ENCODE results near the gene ZBTB22. TPM values are rescaled to one million over a fixed set of nuclear protein-coding genes. Genes with fewer than 3 reads are reported as not detected.
A peak's percentile ranks its signal among the peaks of the same experiment; 100 is the strongest.

The ZBTB22 gene
- total RNA-seq, 4 donors from 2014 or later: 8.5 to 17.5 (median 14.8) TPM

DNA sequence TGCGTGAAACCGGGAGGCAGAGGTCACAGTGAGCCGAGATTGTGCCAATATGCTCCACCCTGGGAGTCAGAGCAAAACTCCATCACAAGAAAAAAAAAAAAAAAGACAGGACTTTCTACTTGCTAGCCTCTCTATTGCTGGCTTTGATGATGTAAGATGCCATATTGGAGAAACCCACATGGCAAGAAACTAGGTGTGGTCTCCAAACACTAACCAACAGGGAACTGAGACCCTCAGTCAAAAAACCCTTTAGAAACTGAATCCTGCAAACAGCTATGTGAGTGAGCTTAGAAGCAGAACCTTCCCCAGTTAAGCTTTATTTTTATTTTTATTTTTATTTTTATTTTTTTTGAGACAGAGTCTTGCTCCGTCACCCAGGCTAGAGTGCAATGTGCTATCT is 18.4 kb upstream of the ZBTB22 start:
- no peaks in the 10 kb centered on the region for H3K27me3 ChIP-seq
- no peak for DNase-seq
- TF ChIP-seq POLR2A (IDR thresholded peaks at IDR 0.05): no peak
- TF ChIP-seq, protein P1, sequence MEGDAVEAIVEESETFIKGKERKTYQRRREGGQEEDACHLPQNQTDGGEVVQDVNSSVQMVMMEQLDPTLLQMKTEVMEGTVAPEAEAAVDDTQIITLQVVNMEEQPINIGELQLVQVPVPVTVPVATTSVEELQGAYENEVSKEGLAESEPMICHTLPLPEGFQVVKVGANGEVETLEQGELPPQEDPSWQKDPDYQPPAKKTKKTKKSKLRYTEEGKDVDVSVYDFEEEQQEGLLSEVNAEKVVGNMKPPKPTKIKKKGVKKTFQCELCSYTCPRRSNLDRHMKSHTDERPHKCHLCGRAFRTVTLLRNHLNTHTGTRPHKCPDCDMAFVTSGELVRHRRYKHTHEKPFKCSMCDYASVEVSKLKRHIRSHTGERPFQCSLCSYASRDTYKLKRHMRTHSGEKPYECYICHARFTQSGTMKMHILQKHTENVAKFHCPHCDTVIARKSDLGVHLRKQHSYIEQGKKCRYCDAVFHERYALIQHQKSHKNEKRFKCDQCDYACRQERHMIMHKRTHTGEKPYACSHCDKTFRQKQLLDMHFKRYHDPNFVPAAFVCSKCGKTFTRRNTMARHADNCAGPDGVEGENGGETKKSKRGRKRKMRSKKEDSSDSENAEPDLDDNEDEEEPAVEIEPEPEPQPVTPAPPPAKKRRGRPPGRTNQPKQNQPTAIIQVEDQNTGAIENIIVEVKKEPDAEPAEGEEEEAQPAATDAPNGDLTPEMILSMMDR (IDR thresholded peaks at IDR 0.05): no peak
- no peaks in the 10 kb centered on the region for H3K9me3 ChIP-seq
- intact Hi-C loops (cut with DNase I): no loop called here
- 67 to 81% methylated on average over 4 of the region's 4 CpGs for WGBS, 2 donors
- no peaks in the 10 kb centered on the region for H3K36me3 ChIP-seq
- H3K27ac ChIP-seq: no peak overlapping the region
- no peak overlapping the region for H3K4me3 ChIP-seq
- H3K4me1 ChIP-seq: no peaks in the 10 kb centered on the region

DNA sequence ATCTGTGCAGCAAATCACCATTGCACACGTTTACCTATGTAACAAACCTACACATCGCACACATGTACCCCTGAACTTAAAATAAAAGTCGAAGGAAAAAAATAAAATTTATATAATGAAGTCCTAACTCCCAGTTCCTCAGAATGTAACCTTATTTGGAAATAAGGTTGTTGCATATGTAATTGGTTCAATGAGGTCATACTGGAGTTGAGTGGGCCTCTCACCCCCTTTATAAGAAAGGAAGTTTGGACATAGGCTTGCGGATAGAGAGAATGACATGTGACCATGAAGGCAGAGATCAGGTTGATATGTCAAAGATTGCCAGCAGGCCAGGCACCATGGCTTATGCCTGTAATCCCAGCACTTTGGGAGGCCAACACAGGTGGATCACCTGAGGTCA is 16.1 kb upstream of the ZBTB22 start:
- H3K4me3 ChIP-seq: no peak overlapping the region
- no peaks in the 10 kb centered on the region for H3K9me3 ChIP-seq
- TF ChIP-seq, protein P1 (IDR thresholded peaks at IDR 0.05): no peak
- TF ChIP-seq POLR2A (IDR thresholded peaks at IDR 0.05): no peak
- no peaks in the 10 kb centered on the region for H3K4me1 ChIP-seq
- H3K36me3 ChIP-seq: no peaks in the 10 kb centered on the region
- DNase-seq: no peak
- no peaks in the 10 kb centered on the region for H3K27me3 ChIP-seq
- intact Hi-C loops (cut with DNase I): no loop called here
- H3K27ac ChIP-seq: no peak overlapping the region
- WGBS, 2 donors: 85 to 93% methylated on average over 4 of the region's 4 CpGs

DNA sequence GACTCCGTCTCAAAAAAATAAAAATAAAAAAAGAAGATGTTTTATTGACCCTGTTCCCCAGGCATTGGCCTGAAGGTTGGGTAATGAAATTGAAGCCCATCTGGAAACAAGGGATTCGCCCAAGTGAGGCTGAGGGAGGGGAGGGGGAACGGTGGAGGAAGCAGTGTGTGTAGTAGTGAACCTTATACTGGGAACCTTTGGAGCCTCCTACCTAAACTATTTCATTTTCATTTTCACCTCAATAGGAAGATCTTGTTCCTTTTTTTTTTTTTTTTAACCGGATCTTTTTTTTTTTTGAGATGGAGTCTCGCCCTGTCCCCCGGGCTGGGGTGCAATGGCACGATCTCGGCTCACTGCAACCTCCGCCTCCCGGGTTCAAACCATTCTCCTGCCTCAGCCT is 13.2 kb upstream of the ZBTB22 start:
- Histone ChIP-seq H3K4me3 (no peak overlapping the region), H3K9me3 (no peaks in the 10 kb centered on the region), H3K36me3 (no peaks in the 10 kb centered on the region), H3K27ac (no peak overlapping the region), H3K4me1 (no peaks in the 10 kb centered on the region), H3K27me3 (no peaks in the 10 kb centered on the region)
- no peak for DNase-seq
- TF ChIP-seq POLR2A (IDR thresholded peaks at IDR 0.05): no peak
- TF ChIP-seq, protein P1 (IDR thresholded peaks at IDR 0.05): no peak
- intact Hi-C loops (cut with DNase I): no loop called here
- 78 to 86% methylated on average over 10 of the region's 10 CpGs for WGBS, 2 donors

DNA sequence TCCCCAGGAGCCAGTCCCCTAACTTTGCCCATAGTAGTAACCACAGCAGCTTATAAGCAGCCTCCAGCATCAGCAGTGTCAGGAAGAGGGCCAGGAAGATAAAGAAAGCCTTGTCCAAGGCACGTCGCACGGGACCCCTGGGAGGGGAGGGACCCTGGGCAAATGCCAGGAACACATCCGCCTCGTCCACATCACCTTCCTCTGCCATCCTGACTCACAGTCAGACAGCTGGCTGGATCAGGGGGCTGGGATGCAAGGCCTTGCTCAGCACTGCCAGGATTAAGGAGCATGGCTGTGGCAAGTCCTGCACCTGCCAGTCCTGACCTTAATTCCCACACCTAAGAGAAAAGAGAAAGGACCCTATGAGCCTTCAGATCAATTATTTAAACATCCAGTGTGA is 11.5 kb upstream of the ZBTB22 start:
- WGBS, 2 donors: 40 to 48% methylated on average over 5 of the region's 5 CpGs
- H3K9me3 ChIP-seq: no peaks in the 10 kb centered on the region
- peaks cover under 1 to 3% (median under 1%) of the 10 kb centered on the region in 3 donors for H3K4me1 ChIP-seq
- no peaks in the 10 kb centered on the region for H3K27me3 ChIP-seq
- intact Hi-C loops (cut with DNase I): no loop called here
- DNase-seq: no peak
- H3K4me3 ChIP-seq: no peak overlapping the region
- no peak for TF ChIP-seq POLR2A (IDR thresholded peaks at IDR 0.05)
- TF ChIP-seq, protein P1 (IDR thresholded peaks at IDR 0.05): no peak
- H3K27ac ChIP-seq: no peak overlapping the region
- no peaks in the 10 kb centered on the region for H3K36me3 ChIP-seq

DNA sequence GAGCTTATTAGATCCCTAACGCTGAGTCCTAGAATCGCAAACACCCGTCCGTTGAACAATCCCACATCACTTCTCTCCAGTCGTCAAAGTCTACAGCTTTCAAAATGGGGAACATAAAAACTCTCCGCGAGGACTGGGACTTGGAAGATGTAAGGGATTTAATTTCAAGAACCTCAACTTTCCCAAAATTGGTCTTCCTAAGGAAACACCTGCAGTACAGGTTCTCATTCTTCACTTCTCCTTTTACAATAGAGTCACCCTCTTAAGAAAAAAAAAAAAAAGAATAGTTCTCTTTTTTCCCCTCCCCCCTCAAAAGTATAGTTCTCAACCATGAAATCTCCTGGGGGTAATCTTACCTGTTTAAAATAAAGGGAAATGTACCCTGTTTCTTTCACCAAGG is 6.6 kb upstream of the ZBTB22 start:
- TF ChIP-seq POLR2A (IDR thresholded peaks at IDR 0.05): no peak
- TF ChIP-seq, protein P1 (IDR thresholded peaks at IDR 0.05): no peak
- WGBS, 2 donors: 24 to 27% methylated on average over 7 of the region's 7 CpGs
- H3K36me3 ChIP-seq: peaks cover 19 to 25% (median 19%) of the 10 kb centered on the region in 3 donors
- peaks cover 32 to 46% (median 34%) of the 10 kb centered on the region in 3 donors for H3K4me1 ChIP-seq
- H3K9me3 ChIP-seq: no peaks in the 10 kb centered on the region
- intact Hi-C loops (cut with DNase I): no loop called here
- no peaks in the 10 kb centered on the region for H3K27me3 ChIP-seq
- H3K4me3 ChIP-seq: peak overlapping the region in 3 of 4 donors; percentile 86 to 92 (median 91)
- H3K27ac ChIP-seq: peak overlapping the region; percentile 93 to 97 (median 96)
- no peak for DNase-seq

Data from esophagus squamous epithelium (tissue), 5 donors.